IMR-90 (cell line): ENCODE measurements around the gene AARS1. TPM values are rescaled to one million over a fixed set of nuclear protein-coding genes. Genes with fewer than 3 reads are reported as not detected.
"Not testable (repeated sequence)": the region's sequence is repeated elsewhere in the genome, so short reads cannot be mapped to it uniquely, and the experiment has no call there.

Experiments used
- ATAC-seq: fragments of 200-7000 bp; cut with Tn5 transposase; 2 replicates; pipeline ENCODE4 v1.9.1; 2020; ENCODE audit warnings: low read depth, mild to moderate bottlenecking, moderate library complexity
- BruUV-seq: library from RNA; stranded (reverse); fragments of 400-500 nt; replicated peaks from 2 replicates; lab custom pipeline; 2021; lab: Mats Ljungman, UMichigan
- CTCF ChIA-PET: fragments of 300-600 bp; formaldehyde crosslinking; extraction: SDS; loops from one replicate; lab custom pipeline; 2021; ENCODE audit warnings: antibody characterized with exemption; lab: Yijun Ruan, JAX
- POLR2A ChIA-PET: fragments of 300-600 bp; sonication (Branson Sonifier 250); formaldehyde crosslinking; loops from one replicate; lab custom pipeline; 2022; ENCODE audit warnings: antibody characterized with exemption; ENCODE audit not compliant: unreplicated experiment; lab: Charles Lee
- DNase-seq: peaks from one replicate; pipeline ENCODE4 v3.0.0; 2013
- H2AFZ ChIP-seq: replicated peaks from 2 replicates; pipeline ENCODE3; 2013; ENCODE audit warnings: low read length, mild to moderate bottlenecking; ENCODE audit not compliant: poor library complexity
- H2AK5ac ChIP-seq: 2 replicates; pipeline ENCODE4 v1.6.1; 2013; ENCODE audit warnings: low read depth, low read length, inconsistent platforms
- H2AK9ac ChIP-seq: replicated peaks from 2 replicates; pipeline ENCODE3; 2013; ENCODE audit warnings: mild to moderate bottlenecking, low read depth, low read length, moderate library complexity; ENCODE audit not compliant: poor library complexity
- H2BK120ac ChIP-seq: 2 replicates; pipeline ENCODE4 v1.6.1; 2013; ENCODE audit warnings: low read depth, low read length, inconsistent platforms
- H2BK15ac ChIP-seq: 3 replicates; pipeline ENCODE4 v1.6.1; 2013; ENCODE audit warnings: low read depth, low read length, inconsistent platforms
- H2BK20ac ChIP-seq: 2 replicates; pipeline ENCODE4 v1.6.1; 2013; ENCODE audit warnings: low read depth, mild to moderate bottlenecking, inconsistent platforms, low read length, moderate library complexity
- H2BK5ac ChIP-seq: 2 replicates; pipeline ENCODE4 v1.6.1; 2013; ENCODE audit warnings: mild to moderate bottlenecking, low read depth, low read length, inconsistent platforms; ENCODE audit not compliant: poor library complexity, severe bottlenecking
- H3K14ac ChIP-seq: replicated peaks from 2 replicates; pipeline ENCODE4 v1.6.1; 2013; ENCODE audit warnings: low read depth, low read length, inconsistent platforms
- H3K18ac ChIP-seq: 2 replicates; pipeline ENCODE4 v1.6.1; 2013; ENCODE audit warnings: low read depth, low read length, control low read depth
- H3K23ac ChIP-seq: 2 replicates; pipeline ENCODE4 v1.6.1; 2013; ENCODE audit warnings: low read depth, low read length, inconsistent platforms
- H3K27ac ChIP-seq: 2 replicates; pipeline ENCODE4 v1.5.1; 2013; ENCODE audit warnings: mild to moderate bottlenecking, control low read depth, low read length; ENCODE audit not compliant: insufficient read depth
- H3K27me3 ChIP-seq: 2 replicates; pipeline ENCODE4 v1.6.1; 2013; ENCODE audit warnings: low read length; ENCODE audit not compliant: control insufficient read depth, insufficient read depth
- H3K36me3 ChIP-seq: 2 replicates; pipeline ENCODE4 v1.6.1; 2013; ENCODE audit warnings: low read length, mixed read lengths; ENCODE audit not compliant: control insufficient read depth, insufficient read depth
- H3K4ac ChIP-seq: 2 replicates; pipeline ENCODE4 v1.6.1; 2013; ENCODE audit warnings: low read depth, low read length, inconsistent platforms
- H3K4me1 ChIP-seq: 2 replicates; pipeline ENCODE4 v1.6.1; 2013; ENCODE audit warnings: low read length, mixed read lengths; ENCODE audit not compliant: control insufficient read depth, insufficient read depth
- H3K4me2 ChIP-seq: 2 replicates; pipeline ENCODE4 v1.6.1; 2013; ENCODE audit warnings: low read depth, mild to moderate bottlenecking, control low read depth, low read length, moderate library complexity
- H3K4me3 ChIP-seq: 2 replicates; pipeline ENCODE4 v1.5.1; 2013; ENCODE audit warnings: low read depth, mild to moderate bottlenecking, control low read depth, low read length, moderate library complexity; ENCODE audit not compliant: insufficient read depth
- H3K56ac ChIP-seq: 2 replicates; pipeline ENCODE4 v1.6.1; 2013; ENCODE audit warnings: low read length, inconsistent platforms; ENCODE audit not compliant: insufficient read depth; ENCODE audit errors: extremely low read depth
- H3K79me1 ChIP-seq, 2 experiments: 2 replicates each; pipeline ENCODE4 v1.6.1; 2013; ENCODE audit warnings: low read length in 2 of 2, inconsistent platforms in 1 of 2, low read depth in 1 of 2
- H3K9ac ChIP-seq: 2 replicates; pipeline ENCODE4 v1.6.1; 2013; ENCODE audit warnings: low read depth, low read length, control low read depth
- H3K9me1 ChIP-seq: 2 replicates; pipeline ENCODE4 v1.6.1; 2013; ENCODE audit warnings: low read length, inconsistent platforms; ENCODE audit not compliant: insufficient read depth
- H3K9me3 ChIP-seq: 2 replicates; pipeline ENCODE4 v1.6.1; 2013; ENCODE audit warnings: low read length; ENCODE audit not compliant: control insufficient read depth, insufficient read depth
- H4K20me1 ChIP-seq: 2 replicates; pipeline ENCODE4 v1.6.1; 2013; ENCODE audit warnings: low read length, inconsistent platforms; ENCODE audit not compliant: insufficient read depth
- H4K5ac ChIP-seq: 2 replicates; pipeline ENCODE4 v1.6.1; 2013; ENCODE audit warnings: mild to moderate bottlenecking, low read depth, low read length, control low read depth
- H4K8ac ChIP-seq, 2 experiments: 2 replicates each; pipeline ENCODE4 v1.6.1; 2013; ENCODE audit warnings: low read depth in 2 of 2, low read length in 2 of 2, control low read depth in 1 of 2, inconsistent platforms in 1 of 2
- H4K91ac ChIP-seq: 2 replicates; pipeline ENCODE4 v1.6.1; 2013; ENCODE audit warnings: low read depth, low read length, inconsistent platforms; ENCODE audit not compliant: insufficient read depth
- MAFK ChIP-seq: IDR thresholded peaks from 2 replicates; pipeline ENCODE4 v1.6.1; 2012; ENCODE audit warnings: low read depth, low read length, improper control_type of control experiment
- NFE2L2 ChIP-seq: fragments of 150-350 bp; IDR thresholded peaks from 2 replicates; pipeline ENCODE4 v1.6.1; 2016; ENCODE audit warnings: low read depth, mild to moderate bottlenecking, low read length
- WGBS, 2 experiments: methylation state at CpG; one replicate each; pipeline versions ENCODE4 v1.1.5 to v1.1.7; 2013; ENCODE audit warnings: missing lambda C conversion rate in 2 of 2; ENCODE audit not compliant: insufficient read length in 1 of 2; ENCODE audit errors: extremely low coverage in 2 of 2; 5-methylcytosine and 5-hydroxymethylcytosine counted together
- dilution Hi-C: fragments of 300-500 bp; cut with HindIII; formaldehyde crosslinking; loops from one replicate; pipeline ENCODE4 v1.14.3; 2018; ENCODE audit warnings: low sequenced_read_pairs; ENCODE audit not compliant: unreplicated experiment
- in situ Hi-C: fragments of 300-500 bp; cut with MboI; formaldehyde crosslinking; loops from 3 replicates; pipeline ENCODE4 v1.14.3; 2019; ENCODE audit warnings: low sequenced_read_pairs, inconsistent platforms, mixed read lengths
- intact Hi-C: fragments of 100-400 bp; cut with micrococcal nuclease; formaldehyde crosslinking; loops from 2 replicates; pipeline ENCODE4 v1.10.0; 2022
- polyA plus RNA-seq, 3 experiments: library from polyadenylated mRNA; depleted of rRNA; stranded (reverse); fragments of >200 nt; gene quantifications; 2 replicates each; pipeline ENCODE4 v1.2.3, GENCODE V29; 2012; ENCODE audit warnings: low replicate concordance in 1 of 3
- total RNA-seq: library from RNA; depleted of rRNA; stranded (reverse); fragments of >200 nt; gene quantifications from 2 replicates; pipeline ENCODE4 v1.2.3, GENCODE V29; 2012

Gene AARS1
- total and polyA plus RNA-seq, 2 of the 4 experiments (the other 2 are of a cell fraction), result 104 to 139 TPM

GRCh38 chr16:70332728-70333127 is 43.4 kb upstream of the AARS1 start:
- H2AFZ ChIP-seq, H2BK20ac ChIP-seq, H4K5ac ChIP-seq, in situ Hi-C loops, ATAC-seq, H3K9me1 ChIP-seq, H2BK120ac ChIP-seq, H4K8ac ChIP-seq, H2BK5ac ChIP-seq, H3K23ac ChIP-seq, H2AK5ac ChIP-seq, H4K91ac ChIP-seq, H3K4me3 ChIP-seq, DNase-seq, H3K9me3 ChIP-seq, H2AK9ac ChIP-seq, POLR2A ChIA-PET, H3K18ac ChIP-seq, intact Hi-C loops, CTCF ChIA-PET, H3K79me1 ChIP-seq, H3K4ac ChIP-seq, BruUV-seq, H3K56ac ChIP-seq, H3K14ac ChIP-seq, H4K20me1 ChIP-seq, H2BK15ac ChIP-seq, H3K4me2 ChIP-seq, H3K4me1 ChIP-seq, H3K9ac ChIP-seq, H3K27me3 ChIP-seq, dilution Hi-C loops: not testable (repeated sequence)
- H3K36me3 ChIP-seq, result peaks cover 43% of the 10 kb centered on the region
- no CpG with 5 or more reads among the region's 12 CpGs for WGBS, 2 experiments
- TF ChIP-seq MAFK (peak; percentile 51), NFE2L2 (peak; percentile 93)
- peak overlapping the region; percentile 23; the same call in 1 of the 2 replicates for H3K27ac ChIP-seq
